Esophagus squamous epithelium (tissue), 4 donors: ENCODE results near the gene TUBGCP5.

Source experiments
- POLR2A ChIP-seq, 4 donors: fragments of 450-650 bp; IDR thresholded peaks; one replicate each; pipeline ENCODE4 v1.6.1; 2017; ENCODE audit warnings: antibody characterized with exemption in 4 of 4, mild to moderate bottlenecking in 4 of 4, moderate library complexity in 3 of 4
- TF ChIP-seq, protein P1 (sequence below), 6 experiments: fragments of 450-650 bp in 4 of 6; fragments of 200-600 bp in 2 of 6; sonication (generic) in 2 of 6; IDR thresholded peaks; one replicate each; pipeline ENCODE4 v1.5.1; 2016 to 2019; ENCODE audit warnings: antibody characterized with exemption in 6 of 6, mild to moderate bottlenecking in 4 of 6, moderate library complexity in 4 of 6

DNA sequence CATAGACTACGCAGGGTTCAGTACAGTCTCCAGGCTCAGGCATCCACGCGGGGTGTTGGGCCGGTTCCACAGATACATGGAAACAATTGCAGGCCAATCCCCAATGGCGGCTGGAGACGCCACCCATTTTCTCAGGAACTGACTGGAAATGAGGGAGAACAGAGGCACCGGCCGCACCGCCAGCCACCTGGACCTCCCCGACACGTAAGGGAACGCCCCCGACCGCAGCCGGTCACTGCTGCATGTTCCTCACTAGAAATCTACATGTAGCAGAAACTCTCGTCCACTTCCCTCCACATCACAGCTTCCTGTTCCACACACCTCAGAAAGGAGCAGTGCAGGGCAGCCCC lies 88.4 kb downstream of the TUBGCP5 start:
- TF ChIP-seq, protein P1, sequence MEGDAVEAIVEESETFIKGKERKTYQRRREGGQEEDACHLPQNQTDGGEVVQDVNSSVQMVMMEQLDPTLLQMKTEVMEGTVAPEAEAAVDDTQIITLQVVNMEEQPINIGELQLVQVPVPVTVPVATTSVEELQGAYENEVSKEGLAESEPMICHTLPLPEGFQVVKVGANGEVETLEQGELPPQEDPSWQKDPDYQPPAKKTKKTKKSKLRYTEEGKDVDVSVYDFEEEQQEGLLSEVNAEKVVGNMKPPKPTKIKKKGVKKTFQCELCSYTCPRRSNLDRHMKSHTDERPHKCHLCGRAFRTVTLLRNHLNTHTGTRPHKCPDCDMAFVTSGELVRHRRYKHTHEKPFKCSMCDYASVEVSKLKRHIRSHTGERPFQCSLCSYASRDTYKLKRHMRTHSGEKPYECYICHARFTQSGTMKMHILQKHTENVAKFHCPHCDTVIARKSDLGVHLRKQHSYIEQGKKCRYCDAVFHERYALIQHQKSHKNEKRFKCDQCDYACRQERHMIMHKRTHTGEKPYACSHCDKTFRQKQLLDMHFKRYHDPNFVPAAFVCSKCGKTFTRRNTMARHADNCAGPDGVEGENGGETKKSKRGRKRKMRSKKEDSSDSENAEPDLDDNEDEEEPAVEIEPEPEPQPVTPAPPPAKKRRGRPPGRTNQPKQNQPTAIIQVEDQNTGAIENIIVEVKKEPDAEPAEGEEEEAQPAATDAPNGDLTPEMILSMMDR (IDR thresholded peaks at IDR 0.05) = no peak
- no peak for TF ChIP-seq POLR2A (IDR thresholded peaks at IDR 0.05)
